HK-2 (cell line): ENCODE results near the gene IL22RA2.

ENCODE experiments used
- DNase-seq: peaks from one replicate; pipeline ENCODE4 v3.0.0-alpha.2; 2018; ENCODE audit not compliant: unreplicated experiment

IL22RA2 gene

GRCh38 chr6:137167702-137168377 is 5.6 kb downstream of the IL22RA2 start:
- DNase-seq: no peak

- DNase-seq: no peak
These were observed 7.0 kb downstream of the IL22RA2 start for GRCh38 chr6:137166247-137167098.

- DNase-seq: no peak
These were observed 7.8 kb downstream of the IL22RA2 start for GRCh38 chr6:137165375-137166246.

- DNase-seq: no peak
These were observed 9.6 kb downstream of the IL22RA2 start for GRCh38 chr6:137163732-137164318.

GRCh38 chr6:137162692-137163306 is 10.6 kb downstream of the IL22RA2 start:
- DNase-seq: no peak

- DNase-seq: no peak
These were observed 11.5 kb downstream of the IL22RA2 start for GRCh38 chr6:137161949-137162348.

- no peak for DNase-seq
These were observed 12.7 kb downstream of the IL22RA2 start for GRCh38 chr6:137160763-137161162.

GRCh38 chr6:137159912-137160311 is 13.5 kb downstream of the IL22RA2 start:
- no peak for DNase-seq

- DNase-seq: no peak
These were observed 15.8 kb downstream of the IL22RA2 start for GRCh38 chr6:137157601-137158000.

- no peak for DNase-seq
These were observed 16.8 kb downstream of the IL22RA2 start for GRCh38 chr6:137156650-137157049.

GRCh38 chr6:137155830-137156229 is 17.6 kb downstream of the IL22RA2 start:
- DNase-seq: no peak

GRCh38 chr6:137150072-137150471 is 23.4 kb downstream of the IL22RA2 start:
- no peak for DNase-seq

- no peak for DNase-seq
These were observed 24.4 kb downstream of the IL22RA2 start for GRCh38 chr6:137149035-137149393.

- no peak for DNase-seq
These were observed 25.0 kb downstream of the IL22RA2 start for GRCh38 chr6:137148306-137149034.

- DNase-seq: no peak
These were observed 26.2 kb downstream of the IL22RA2 start for GRCh38 chr6:137147195-137147594.

- no peak for DNase-seq
These were observed 27.2 kb downstream of the IL22RA2 start for GRCh38 chr6:137146206-137146605.

GRCh38 chr6:137145421-137145820 is 28.0 kb downstream of the IL22RA2 start:
- DNase-seq: no peak

- DNase-seq: no peak
These were observed 37.4 kb downstream of the IL22RA2 start for GRCh38 chr6:137136065-137136464.

- no peak for DNase-seq
These were observed 39.0 kb downstream of the IL22RA2 start for GRCh38 chr6:137134483-137134882.

- DNase-seq: no peak
These were observed 40.3 kb downstream of the IL22RA2 start for GRCh38 chr6:137133122-137133521.
